Fibroblast of skin of right biceps (primary cell): ENCODE measurements around the gene SERPINB2.
A peak's percentile ranks its signal among the peaks of the same experiment; 100 is the strongest.

Source experiments
- DNase-seq: peaks from one replicate; pipeline ENCODE4 v3.0.0-alpha.2; 2013

The SERPINB2 gene

DNA sequence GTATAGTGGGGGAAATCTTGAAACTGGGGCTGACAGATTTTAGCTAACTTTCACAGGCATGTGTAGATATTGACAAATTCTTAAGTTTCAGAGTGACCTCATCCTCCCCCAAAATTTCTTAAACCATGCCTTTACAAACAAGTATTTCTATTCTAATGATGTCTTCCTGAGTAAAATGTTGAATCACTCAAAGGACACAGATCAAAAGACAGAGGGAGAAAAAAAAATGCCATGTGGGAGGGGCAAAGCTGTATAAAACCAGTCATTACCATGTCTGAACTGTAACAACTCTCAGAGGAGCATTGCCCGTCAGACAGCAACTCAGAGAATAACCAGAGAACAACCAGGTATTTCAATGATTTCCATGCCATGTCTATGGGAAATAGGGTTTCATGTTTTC is at the start of gene SERPINB2:
Gene SERPINB2 (plus strand): TSS at position 282 of the 400 bp plus-strand sequence. CDS start 3,740 bp downstream, outside the sequence.
- peak; percentile 69 for DNase-seq

GRCh38 chr18:63843008-63843407 is 44.5 kb upstream of the SERPINB2 start:
- peak; percentile 26 for DNase-seq

DNA sequence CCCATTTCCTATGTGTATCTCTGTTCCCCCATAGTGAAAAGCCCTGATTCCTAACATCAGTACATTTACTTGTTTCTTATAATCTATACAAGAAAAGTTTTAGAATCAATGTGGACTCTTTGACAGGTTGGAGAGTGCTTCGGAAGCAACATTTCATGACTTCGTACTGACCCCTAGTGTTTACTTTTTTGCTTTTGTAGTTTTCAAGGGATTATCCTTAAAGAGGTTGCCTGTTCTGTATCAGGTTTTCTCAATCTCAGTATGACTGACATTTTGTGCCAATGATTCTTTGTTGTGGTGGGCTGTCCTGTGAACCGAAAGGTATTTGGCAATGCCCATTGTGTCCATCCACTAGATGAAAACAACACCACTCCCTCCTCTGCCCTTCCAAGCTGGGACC is 43.3 kb upstream of the SERPINB2 start:
- peak; percentile 58 for DNase-seq

- peak; percentile 69 for DNase-seq
Measured at GRCh38 chr18:63848159-63848558, 39.3 kb upstream of the SERPINB2 start.

- peak; percentile 34 for DNase-seq
Measured at GRCh38 chr18:63850020-63850419, 37.5 kb upstream of the SERPINB2 start.

DNA sequence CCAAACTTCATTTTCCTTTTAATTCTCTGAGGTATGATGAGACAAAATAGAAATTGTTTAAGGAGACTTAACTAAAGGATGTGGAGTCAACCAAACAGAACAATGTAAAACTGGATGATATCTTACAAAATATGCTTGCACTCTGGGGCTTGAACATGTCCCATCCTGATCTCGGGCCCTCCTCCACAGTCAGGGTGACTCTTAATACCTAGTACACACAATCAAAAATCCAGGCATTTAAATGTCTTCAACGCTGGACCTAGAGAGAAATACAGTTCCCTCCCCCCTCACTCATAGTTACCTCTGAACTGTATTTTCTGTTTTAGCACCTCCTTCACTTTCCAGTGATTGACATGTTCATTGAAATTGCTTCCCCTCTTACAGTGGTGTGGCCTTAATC is 36.9 kb upstream of the SERPINB2 start:
- no peak for DNase-seq

DNA sequence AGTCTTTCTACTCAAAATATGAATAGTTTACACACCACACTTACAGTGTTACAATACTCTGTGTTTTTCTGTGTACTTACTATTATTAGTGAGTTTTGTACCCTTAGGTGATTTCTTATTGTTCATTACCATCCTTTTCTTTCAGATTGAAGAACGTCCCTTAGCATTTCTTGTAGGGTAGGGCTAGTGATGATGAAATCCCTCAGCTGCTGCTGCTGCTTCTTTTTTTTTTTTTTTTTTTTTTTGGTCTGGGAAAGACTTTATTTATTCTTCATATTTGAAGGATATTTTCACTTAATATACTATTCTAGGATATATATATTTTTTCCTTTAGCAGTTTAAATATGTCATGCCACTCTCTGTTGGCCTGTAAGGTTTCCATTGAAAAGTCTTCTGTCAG is 29.0 kb upstream of the SERPINB2 start:
- DNase-seq = no peak

- no peak for DNase-seq
Measured at GRCh38 chr18:63859781-63860475, 27.6 kb upstream of the SERPINB2 start.

- no peak for DNase-seq
Measured at GRCh38 chr18:63860531-63860930, 27.0 kb upstream of the SERPINB2 start.

DNA sequence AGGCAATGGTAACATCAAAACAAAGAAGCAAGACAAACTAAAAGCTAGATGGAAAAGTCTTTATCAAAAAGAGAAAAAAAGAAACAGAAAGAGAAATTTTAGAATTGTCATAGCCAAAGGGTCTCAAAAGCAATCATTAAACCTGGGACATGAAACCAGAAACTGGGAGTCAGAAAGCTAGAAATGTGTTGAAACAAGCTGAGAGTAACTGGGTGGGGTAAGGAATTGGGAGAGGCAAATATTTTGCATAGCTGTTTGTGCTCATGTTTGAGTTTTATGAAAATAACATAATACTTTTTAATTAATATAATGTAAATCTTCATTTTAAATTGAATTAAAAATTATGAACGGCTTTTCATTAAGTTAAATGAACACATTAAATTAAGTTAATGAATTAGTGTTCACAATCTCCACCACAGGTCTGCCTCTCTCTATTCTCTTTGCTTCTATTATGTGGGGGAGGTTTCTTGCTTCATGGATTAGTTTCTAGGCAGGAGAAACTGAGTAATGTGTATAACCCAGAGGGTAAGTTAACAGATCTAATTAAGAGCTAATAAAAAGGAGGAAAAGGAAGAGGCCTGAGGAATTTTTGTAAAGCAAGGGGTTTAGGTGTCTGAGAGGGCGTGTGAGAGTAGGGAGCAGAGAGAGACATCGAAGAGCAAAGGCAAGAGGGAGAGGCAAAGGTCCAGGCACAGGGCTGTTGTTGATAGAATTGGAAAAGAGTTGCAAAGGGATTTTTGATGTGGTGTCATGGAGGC is 20.0 kb upstream of the SERPINB2 start:
- DNase-seq = no peak

DNA sequence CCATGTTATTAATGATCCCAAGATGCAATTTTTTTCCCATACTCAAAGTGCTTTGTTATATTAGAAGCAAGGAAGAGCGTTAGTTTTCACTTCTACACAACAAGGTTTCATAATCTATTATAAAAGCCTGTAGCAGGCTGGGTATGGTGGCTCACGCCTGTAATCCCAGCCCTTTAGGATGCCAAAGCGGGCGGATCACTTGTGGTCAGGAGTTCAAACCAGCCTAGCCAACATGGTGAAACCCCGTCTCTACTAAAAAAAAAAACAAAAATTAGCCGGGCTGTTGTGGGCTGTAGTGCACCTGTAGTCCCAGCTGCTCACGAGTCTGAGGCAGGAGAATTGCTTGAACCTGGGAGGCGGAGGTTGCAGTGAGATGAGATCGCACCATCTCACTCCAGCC is 19.0 kb upstream of the SERPINB2 start:
- DNase-seq = no peak

- DNase-seq = peak; percentile 96
Measured at GRCh38 chr18:63869374-63869773, 18.1 kb upstream of the SERPINB2 start.

GRCh38 chr18:63869851-63870250 is 17.7 kb upstream of the SERPINB2 start:
- peak; percentile 80 for DNase-seq

DNA sequence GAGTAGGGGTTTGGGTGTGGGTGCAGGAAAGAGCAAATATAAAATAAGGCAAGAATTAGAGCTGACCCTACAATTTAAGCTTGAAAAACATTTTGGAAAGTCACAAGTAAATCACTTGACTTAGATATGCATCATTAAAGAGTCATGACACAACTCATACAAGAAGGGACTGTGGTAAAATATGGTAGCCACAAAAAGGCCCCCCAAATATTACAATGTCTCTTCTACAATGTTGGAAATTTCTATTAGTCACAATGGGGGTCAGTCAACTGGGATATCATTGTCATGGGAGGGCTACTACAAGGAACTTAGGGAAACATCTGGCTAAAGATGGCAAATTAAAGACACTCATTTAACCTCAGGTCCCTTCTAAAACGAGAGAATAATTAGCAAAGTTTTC is 15.7 kb upstream of the SERPINB2 start:
- no peak for DNase-seq

- DNase-seq = no peak
Measured at GRCh38 chr18:63872586-63872985, 14.9 kb upstream of the SERPINB2 start.

- DNase-seq = peak; percentile 42
Measured at GRCh38 chr18:63878343-63878742, 9.2 kb upstream of the SERPINB2 start.

GRCh38 chr18:63878925-63879324 is 8.6 kb upstream of the SERPINB2 start:
- DNase-seq = no peak

GRCh38 chr18:63879709-63880108 is 7.8 kb upstream of the SERPINB2 start:
- DNase-seq = no peak

GRCh38 chr18:63881851-63882250 is 5.7 kb upstream of the SERPINB2 start:
- peak; percentile 70 for DNase-seq

DNA sequence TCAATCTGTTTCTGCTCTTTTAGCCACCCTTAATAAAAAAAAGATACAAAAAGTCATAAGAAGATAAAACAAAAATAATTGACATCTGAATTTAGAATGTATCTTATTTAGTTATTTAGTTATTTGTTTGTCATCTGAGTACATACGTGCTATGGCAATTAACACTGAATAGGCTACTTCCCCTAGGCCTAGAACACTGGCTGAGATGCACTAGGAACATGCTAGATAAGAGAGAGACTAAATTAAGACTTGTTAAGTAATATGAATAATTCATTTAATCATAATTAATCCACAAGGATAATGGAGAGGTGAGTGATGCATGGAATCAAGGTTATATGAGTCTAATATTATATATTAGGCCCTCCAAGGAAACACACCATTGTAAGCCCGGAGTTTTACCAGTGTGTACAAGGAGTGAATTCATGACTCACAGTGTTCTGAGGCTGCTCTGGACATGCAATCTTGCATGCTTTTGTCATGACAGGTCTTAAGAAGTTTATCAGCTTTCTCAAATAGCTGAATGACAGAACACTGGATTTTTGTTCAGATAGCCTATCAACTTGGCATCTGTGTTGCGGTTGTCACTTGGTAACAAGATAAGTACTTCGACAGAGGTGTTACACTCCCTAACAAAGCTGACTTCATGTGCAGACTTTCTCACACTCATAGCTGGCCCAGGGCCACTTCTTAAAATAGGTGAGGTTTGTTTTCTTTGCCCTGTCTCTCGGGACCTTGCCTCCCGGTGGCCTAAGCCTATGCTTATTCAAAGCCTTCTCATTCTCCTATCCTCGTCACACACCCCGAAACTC is 5.0 kb upstream of the SERPINB2 start:
- peak; percentile 98 for DNase-seq

- no peak for DNase-seq
Measured at GRCh38 chr18:63883617-63884016, 3.9 kb upstream of the SERPINB2 start.

- no peak for DNase-seq
Measured at GRCh38 chr18:63888470-63889190, 1.1 kb downstream of the SERPINB2 start.

- DNase-seq = no peak
Measured at GRCh38 chr18:63889626-63890025, 2.1 kb downstream of the SERPINB2 start.
